Pons (tissue), 1 donor: ENCODE measurements around the gene DMD.

Experiments
- DNase-seq: peaks from one replicate; pipeline ENCODE4 v3.0.0-alpha.2; 2016; ENCODE audit warnings: low spot score

DMD gene

GRCh38 chrX:33041141-33041540 lies 170.2 kb downstream of the DMD start:
- DNase-seq: no peak

GRCh38 chrX:33032700-33033099 lies 178.6 kb downstream of the DMD start:
- DNase-seq: no peak

- no peak for DNase-seq
Measured at GRCh38 chrX:33014949-33015348, 196.4 kb downstream of the DMD start.

GRCh38 chrX:33014086-33014485 lies 197.3 kb downstream of the DMD start:
- DNase-seq: no peak

- no peak for DNase-seq
Measured at GRCh38 chrX:33001107-33001506, 210.2 kb downstream of the DMD start.

GRCh38 chrX:32998776-32999175 lies 212.6 kb downstream of the DMD start:
- no peak for DNase-seq

GRCh38 chrX:32995427-32995826 lies 215.9 kb downstream of the DMD start:
- no peak for DNase-seq

GRCh38 chrX:32987142-32987541 lies 224.2 kb downstream of the DMD start:
- no peak for DNase-seq

GRCh38 chrX:32985544-32985943 lies 225.8 kb downstream of the DMD start:
- peak; percentile 34 for DNase-seq

- DNase-seq: no peak
Measured at GRCh38 chrX:32966821-32967355, 244.5 kb downstream of the DMD start.

- DNase-seq: no peak
Measured at GRCh38 chrX:32954125-32954524, 257.2 kb downstream of the DMD start.

- no peak for DNase-seq
Measured at GRCh38 chrX:32948130-32948529, 263.2 kb downstream of the DMD start.

GRCh38 chrX:32937043-32937442 lies 274.3 kb downstream of the DMD start:
- no peak for DNase-seq

GRCh38 chrX:32933548-32933947 lies 277.8 kb downstream of the DMD start:
- DNase-seq: no peak

GRCh38 chrX:32929040-32929439 lies 282.3 kb downstream of the DMD start:
- DNase-seq: no peak

GRCh38 chrX:32896088-32896487 lies 315.3 kb downstream of the DMD start:
- no peak for DNase-seq

GRCh38 chrX:32894679-32895078 lies 316.7 kb downstream of the DMD start:
- DNase-seq: no peak

GRCh38 chrX:32893751-32894150 lies 317.6 kb downstream of the DMD start:
- no peak for DNase-seq

- no peak for DNase-seq
Measured at GRCh38 chrX:32877592-32877991, 333.8 kb downstream of the DMD start.

GRCh38 chrX:32874839-32875238 lies 336.5 kb downstream of the DMD start:
- DNase-seq: no peak

GRCh38 chrX:32873786-32874185 lies 337.6 kb downstream of the DMD start:
- no peak for DNase-seq

GRCh38 chrX:32871636-32872035 lies 339.7 kb downstream of the DMD start:
- no peak for DNase-seq

- no peak for DNase-seq
Measured at GRCh38 chrX:32868524-32868895, 342.8 kb downstream of the DMD start.

GRCh38 chrX:32867781-32868523 lies 343.4 kb downstream of the DMD start:
- no peak for DNase-seq
